Caco-2 (cell line): Measurements from ENCODE around the gene AGAP1. TPM values are rescaled to one million over a fixed set of nuclear protein-coding genes. Genes with fewer than 3 reads are reported as not detected.
"Not testable (repeated sequence)": the region's sequence is repeated elsewhere in the genome, so short reads cannot be mapped to it uniquely, and the experiment has no call there.

Experiments
- BruUV-seq: library from RNA; stranded (reverse); fragments of 400-500 nt; replicated peaks from 2 replicates; lab custom pipeline; 2021; lab: Mats Ljungman, UMichigan
- CTCF ChIA-PET: fragments of 300-600 bp; sonication (Branson Sonifier 250); formaldehyde crosslinking; loops from one replicate; lab custom pipeline; 2022; ENCODE audit warnings: antibody characterized with exemption; lab: Charles Lee
- POLR2A ChIA-PET: fragments of 300-600 bp; sonication (Branson Sonifier 250); formaldehyde crosslinking; loops from one replicate; lab custom pipeline; 2022; ENCODE audit warnings: antibody characterized with exemption; lab: Charles Lee
- DNase-seq, 2 experiments: peaks; one replicate each; pipeline versions ENCODE4 v3.0.0 to v3.0.0-alpha.2; 2020 to 2022
- H3K27me3 ChIP-seq: replicated peaks from 2 replicates; pipeline ENCODE4 v1.6.0; 2011; ENCODE audit warnings: low read length; ENCODE audit not compliant: control insufficient read depth, insufficient read depth
- H3K36me3 ChIP-seq: 2 replicates; pipeline ENCODE4 v1.5.1; 2011; ENCODE audit warnings: low read length; ENCODE audit not compliant: control insufficient read depth, insufficient read depth
- H3K4me1 ChIP-seq: fragments of 250-450 bp; sonication (Bioruptor Pico); 2 replicates; pipeline ENCODE4 v1.5.1; 2020; ENCODE audit warnings: mild to moderate bottlenecking
- H3K4me3 ChIP-seq: 2 replicates; pipeline ENCODE4 v1.5.1; 2011; ENCODE audit warnings: low read depth, mild to moderate bottlenecking, control low read depth, low read length
- H3K9me3 ChIP-seq: fragments of 250-450 bp; sonication (Bioruptor Pico); 2 replicates; pipeline ENCODE4 v1.5.1; 2020; ENCODE audit warnings: mild to moderate bottlenecking, moderate library complexity
- H3K27ac Mint-ChIP-seq: one replicate; pipeline ENCODE4 v1.8.0; 2022; ENCODE audit warnings: mixed read lengths; ENCODE audit not compliant: unreplicated experiment
- H3K27me3 Mint-ChIP-seq: one replicate; pipeline ENCODE4 v1.8.0; 2022; ENCODE audit warnings: mixed read lengths; ENCODE audit not compliant: insufficient read depth, unreplicated experiment
- H3K36me3 Mint-ChIP-seq: one replicate; pipeline ENCODE4 v1.8.0; 2022; ENCODE audit warnings: mild to moderate bottlenecking, mixed read lengths; ENCODE audit not compliant: insufficient read depth, unreplicated experiment
- H3K4me1 Mint-ChIP-seq: one replicate; pipeline ENCODE4 v1.8.0; 2022; ENCODE audit warnings: low read depth, mixed read lengths; ENCODE audit not compliant: unreplicated experiment
- H3K4me3 Mint-ChIP-seq: one replicate; pipeline ENCODE4 v1.8.0; 2022; ENCODE audit warnings: mild to moderate bottlenecking, moderate library complexity, mixed read lengths; ENCODE audit not compliant: unreplicated experiment
- H3K9me3 Mint-ChIP-seq: one replicate; pipeline ENCODE4 v1.8.0; 2022; ENCODE audit warnings: mixed read lengths; ENCODE audit not compliant: unreplicated experiment
- intact Hi-C: fragments of 100-400 bp; cut with micrococcal nuclease; formaldehyde crosslinking; loops from one replicate; pipeline ENCODE4 v1.10.0; 2022; ENCODE audit not compliant: unreplicated experiment
- total RNA-seq: library from RNA; stranded (reverse); gene quantifications from 2 replicates; pipeline ENCODE4 v1.2.3, GENCODE V29; 2022
- TF ChIP-seq, protein P1 (sequence below), 2 experiments: fragments of 200-600 bp in 1 of 2; IDR thresholded peaks; 1 replicate in 1 of 2; 2 replicates in 1 of 2; pipeline versions ENCODE4 v1.5.1 to v1.8.0; 2011 to 2022; ENCODE audit warnings: antibody characterized with exemption in 1 of 2, control low read depth in 1 of 2, inconsistent platforms in 1 of 2, low read depth in 1 of 2, low read length in 1 of 2, mild to moderate bottlenecking in 1 of 2, moderate library complexity in 1 of 2; ENCODE audit not compliant: insufficient read depth in 1 of 2, severe bottlenecking in 1 of 2, unreplicated experiment in 1 of 2

AGAP1 gene
- total RNA-seq, 1 experiment from 2014 or later, result 41.7 TPM

DNA sequence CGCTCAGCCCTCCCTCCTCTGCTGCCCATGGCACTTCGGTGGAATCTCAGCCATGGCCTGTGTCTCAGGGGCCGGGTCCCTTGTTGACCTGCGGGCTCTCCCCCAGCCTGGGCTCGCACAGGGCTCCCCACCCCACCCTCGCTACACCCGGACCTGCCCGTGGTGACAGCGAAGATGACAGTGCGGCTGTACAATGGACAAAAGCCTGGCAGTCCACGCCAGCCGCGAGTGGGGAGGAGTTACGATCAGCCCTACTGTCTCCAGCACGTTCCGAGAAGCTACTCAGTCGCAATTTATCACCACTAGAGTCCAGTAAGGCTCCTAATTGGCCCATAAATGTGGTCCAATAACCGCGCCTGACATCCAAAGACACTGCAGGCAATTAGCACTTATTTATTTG, 642.7 kb downstream of the AGAP1 start:
- BruUV-seq, result no TSS peak
- H3K4me3 Mint-ChIP-seq, result no peak overlapping the region
- Histone ChIP-seq H3K4me3 (no peak overlapping the region), H3K27me3 (no peaks in the 10 kb centered on the region), H3K36me3 (no peaks in the 10 kb centered on the region), H3K4me1 (no peaks in the 10 kb centered on the region), H3K9me3 (no peaks in the 10 kb centered on the region)
- no peaks in the 10 kb centered on the region for H3K4me1 Mint-ChIP-seq
- H3K9me3 Mint-ChIP-seq, result no peaks in the 10 kb centered on the region
- POLR2A ChIA-PET, result no interaction called here
- CTCF ChIA-PET, result no interaction called here
- no peaks in the 10 kb centered on the region for H3K27me3 Mint-ChIP-seq
- no peak overlapping the region for H3K27ac Mint-ChIP-seq
- TF ChIP-seq, protein P1, sequence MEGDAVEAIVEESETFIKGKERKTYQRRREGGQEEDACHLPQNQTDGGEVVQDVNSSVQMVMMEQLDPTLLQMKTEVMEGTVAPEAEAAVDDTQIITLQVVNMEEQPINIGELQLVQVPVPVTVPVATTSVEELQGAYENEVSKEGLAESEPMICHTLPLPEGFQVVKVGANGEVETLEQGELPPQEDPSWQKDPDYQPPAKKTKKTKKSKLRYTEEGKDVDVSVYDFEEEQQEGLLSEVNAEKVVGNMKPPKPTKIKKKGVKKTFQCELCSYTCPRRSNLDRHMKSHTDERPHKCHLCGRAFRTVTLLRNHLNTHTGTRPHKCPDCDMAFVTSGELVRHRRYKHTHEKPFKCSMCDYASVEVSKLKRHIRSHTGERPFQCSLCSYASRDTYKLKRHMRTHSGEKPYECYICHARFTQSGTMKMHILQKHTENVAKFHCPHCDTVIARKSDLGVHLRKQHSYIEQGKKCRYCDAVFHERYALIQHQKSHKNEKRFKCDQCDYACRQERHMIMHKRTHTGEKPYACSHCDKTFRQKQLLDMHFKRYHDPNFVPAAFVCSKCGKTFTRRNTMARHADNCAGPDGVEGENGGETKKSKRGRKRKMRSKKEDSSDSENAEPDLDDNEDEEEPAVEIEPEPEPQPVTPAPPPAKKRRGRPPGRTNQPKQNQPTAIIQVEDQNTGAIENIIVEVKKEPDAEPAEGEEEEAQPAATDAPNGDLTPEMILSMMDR (IDR thresholded peaks at IDR 0.05; ENCODE audit: insufficient read depth in 1 of 2, low read depth in 1 of 2, low read length in 1 of 2, severe bottlenecking in 1 of 2, unreplicated experiment in 1 of 2), result no peak
- DNase-seq, result no peak
- intact Hi-C loops, result no loop called here
- peaks cover 5% of the 10 kb centered on the region for H3K36me3 Mint-ChIP-seq

DNA sequence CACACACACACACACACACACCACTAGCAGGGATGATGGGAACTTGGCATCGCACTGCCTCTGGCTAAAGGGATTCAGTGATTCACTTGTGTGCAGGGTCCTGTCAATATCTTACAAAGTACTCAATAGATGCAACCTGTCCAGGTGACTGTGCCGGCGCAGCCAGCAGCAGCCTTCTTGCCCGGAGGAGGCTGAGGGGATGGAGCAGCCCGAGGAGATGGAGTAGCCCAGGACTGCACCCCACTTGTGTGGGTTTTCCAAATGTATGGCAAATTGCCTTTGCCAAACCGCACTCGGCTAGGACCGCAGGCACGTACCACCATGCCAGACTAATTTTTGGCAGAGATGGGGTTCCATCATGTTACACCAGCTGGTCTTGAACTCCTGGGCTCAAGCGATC, 643.2 kb downstream of the AGAP1 start:
- ChIA-PET CTCF (no interaction called here), POLR2A (no interaction called here)
- Mint-ChIP-seq H3K4me1 (no peaks in the 10 kb centered on the region), H3K36me3 (peaks cover 5% of the 10 kb centered on the region), H3K27ac (no peak overlapping the region), H3K4me3 (no peak overlapping the region), H3K9me3 (no peaks in the 10 kb centered on the region), H3K27me3 (no peaks in the 10 kb centered on the region)
- Histone ChIP-seq H3K4me3 (no peak overlapping the region), H3K9me3 (no peaks in the 10 kb centered on the region), H3K4me1 (no peaks in the 10 kb centered on the region), H3K27me3 (no peaks in the 10 kb centered on the region), H3K36me3 (no peaks in the 10 kb centered on the region)
- TF ChIP-seq, protein P1 (IDR thresholded peaks at IDR 0.05; ENCODE audit: insufficient read depth in 1 of 2, low read depth in 1 of 2, low read length in 1 of 2, severe bottlenecking in 1 of 2, unreplicated experiment in 1 of 2), result no peak
- no peak for DNase-seq
- no TSS peak for BruUV-seq
- intact Hi-C loops, result no loop called here

DNA sequence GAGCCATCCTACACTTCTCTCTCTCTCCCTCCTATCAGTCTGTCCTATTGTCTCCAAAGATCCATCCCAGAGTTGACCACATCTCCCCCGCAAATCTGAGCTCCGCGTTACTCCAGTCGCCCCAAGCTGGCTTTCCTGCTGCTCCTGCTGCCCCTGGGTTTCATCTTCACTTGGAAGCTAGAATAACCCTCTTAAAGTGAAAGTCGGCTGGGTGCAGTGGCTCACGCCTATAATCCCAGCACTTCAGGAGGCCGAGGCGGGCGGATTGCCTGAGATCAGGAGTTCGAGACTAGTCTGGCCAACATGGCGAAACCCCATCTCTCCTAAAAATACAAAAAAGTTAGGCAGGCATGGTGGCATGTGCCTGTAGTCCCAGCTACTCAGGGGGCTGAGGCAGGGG, 647.8 kb downstream of the AGAP1 start:
- H3K4me1 Mint-ChIP-seq, DNase-seq, BruUV-seq, POLR2A ChIA-PET, H3K36me3 Mint-ChIP-seq, H3K27ac Mint-ChIP-seq, H3K4me3 ChIP-seq, H3K27me3 ChIP-seq, intact Hi-C loops, H3K4me3 Mint-ChIP-seq, CTCF ChIA-PET, H3K9me3 Mint-ChIP-seq, H3K36me3 ChIP-seq, H3K4me1 ChIP-seq, H3K27me3 Mint-ChIP-seq, H3K9me3 ChIP-seq: not testable (repeated sequence)

DNA sequence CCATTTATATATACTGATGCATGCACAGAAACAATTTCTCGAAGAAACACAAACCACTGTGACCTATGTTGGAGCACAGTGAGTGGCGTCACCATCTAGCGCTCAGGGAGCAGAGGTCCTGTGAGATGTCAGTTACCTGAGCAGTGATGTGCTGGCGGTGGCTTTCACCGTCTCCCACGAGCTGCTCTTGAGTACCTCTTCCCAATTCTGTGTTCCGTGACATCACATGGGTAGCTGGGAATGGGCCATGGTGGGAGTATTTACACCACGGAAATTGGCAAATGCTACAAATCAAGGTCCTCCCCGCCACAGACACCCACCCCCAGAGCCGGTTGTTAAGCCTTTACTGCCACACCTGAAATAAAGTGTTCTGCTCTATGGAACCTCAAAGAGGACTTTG, 650.0 kb downstream of the AGAP1 start:
- DNase-seq, result no peak
- no peaks in the 10 kb centered on the region for H3K36me3 ChIP-seq
- H3K4me3 ChIP-seq, result no peak overlapping the region
- no peaks in the 10 kb centered on the region for H3K27me3 ChIP-seq
- no TSS peak for BruUV-seq
- Mint-ChIP-seq H3K27me3 (no peaks in the 10 kb centered on the region), H3K9me3 (no peaks in the 10 kb centered on the region), H3K4me1 (no peaks in the 10 kb centered on the region), H3K27ac (no peak overlapping the region), H3K36me3 (peaks cover 3% of the 10 kb centered on the region), H3K4me3 (no peak overlapping the region)
- CTCF ChIA-PET, result interaction anchor here (0.6 kb wide), 1 partner anchor 1809 kb away, joined by 3 read pairs; no protein-coding TSS in a partner anchor
- TF ChIP-seq, protein P1 (IDR thresholded peaks at IDR 0.05; ENCODE audit: insufficient read depth in 1 of 2, low read depth in 1 of 2, low read length in 1 of 2, severe bottlenecking in 1 of 2, unreplicated experiment in 1 of 2), result no peak
- intact Hi-C loops, result no loop called here
- H3K4me1 ChIP-seq, result no peaks in the 10 kb centered on the region
- H3K9me3 ChIP-seq, result no peaks in the 10 kb centered on the region
- POLR2A ChIA-PET, result no interaction called here
